C1 segment of cervical spinal cord (tissue), 14 donors: ENCODE results near the gene ADRB2.
A peak's percentile ranks its signal among the peaks of the same experiment; 100 is the strongest.

ENCODE experiments used
- DNase-seq, 14 donors: peaks; one replicate each; lab custom pipeline; 2025; lab: John Stamatoyannopoulos, UW

The ADRB2 gene

GRCh38 chr5:148830211-148830610 lies 3.8 kb downstream of the ADRB2 start:
- no peak for DNase-seq

- peak in 6 of 14 donors; percentile 13 to 49 (median 28) for DNase-seq
Observed at GRCh38 chr5:148831590-148832565, 5.5 kb downstream of the ADRB2 start.

- DNase-seq: no peak
Observed at GRCh38 chr5:148833122-148833521, 6.7 kb downstream of the ADRB2 start.

- DNase-seq: no peak
Observed at GRCh38 chr5:148833925-148834324, 7.5 kb downstream of the ADRB2 start.

GRCh38 chr5:148834689-148835088 lies 8.3 kb downstream of the ADRB2 start:
- DNase-seq: no peak

- DNase-seq: no peak
Observed at GRCh38 chr5:148836272-148837250, 10.2 kb downstream of the ADRB2 start.

- DNase-seq: no peak
Observed at GRCh38 chr5:148837383-148837782, 11.0 kb downstream of the ADRB2 start.

- no peak for DNase-seq
Observed at GRCh38 chr5:148838357-148838756, 11.9 kb downstream of the ADRB2 start.

GRCh38 chr5:148839960-148840359 lies 13.5 kb downstream of the ADRB2 start:
- no peak for DNase-seq

GRCh38 chr5:148840531-148840930 lies 14.1 kb downstream of the ADRB2 start:
- no peak for DNase-seq

GRCh38 chr5:148841519-148841918 lies 15.1 kb downstream of the ADRB2 start:
- no peak for DNase-seq

- DNase-seq: no peak
Observed at GRCh38 chr5:148842161-148842560, 15.8 kb downstream of the ADRB2 start.

- DNase-seq: no peak
Observed at GRCh38 chr5:148843510-148844318, 17.3 kb downstream of the ADRB2 start.

- no peak for DNase-seq
Observed at GRCh38 chr5:148844433-148845280, 18.2 kb downstream of the ADRB2 start.

- DNase-seq: no peak
Observed at GRCh38 chr5:148846930-148847329, 20.5 kb downstream of the ADRB2 start.

- DNase-seq: no peak
Observed at GRCh38 chr5:148847456-148847855, 21.0 kb downstream of the ADRB2 start.

- no peak for DNase-seq
Observed at GRCh38 chr5:148848393-148849031, 22.1 kb downstream of the ADRB2 start.

- DNase-seq: no peak
Observed at GRCh38 chr5:148849461-148849860, 23.1 kb downstream of the ADRB2 start.

GRCh38 chr5:148850836-148851235 lies 24.4 kb downstream of the ADRB2 start:
- no peak for DNase-seq

- no peak for DNase-seq
Observed at GRCh38 chr5:148853868-148854267, 27.5 kb downstream of the ADRB2 start.
